ENCODE measurements around the gene DDO. TPM values are rescaled to one million over a fixed set of nuclear protein-coding genes. Genes with fewer than 3 reads are reported as not detected.

The DDO gene
- total and polyA plus RNA-seq, 2 of the 4 experiments (the other 2 are of a cell fraction) = 0.15 to 0.18 TPM

- no peak overlapping the region for H3K9ac ChIP-seq (ENCODE audit: low read depth, low read length)
- dilution Hi-C loops (cut with HindIII; ENCODE audit: low sequenced_read_pairs, unreplicated experiment) = no loop called here
- H2AK5ac ChIP-seq (ENCODE audit: low read depth, low read length) = no peak overlapping the region
- no peaks in the 10 kb centered on the region for H3K36me3 ChIP-seq (ENCODE audit: control insufficient read depth, insufficient read depth, low read length)
- BruUV-seq (replicated peaks) = no TSS peak
- no peak overlapping the region for H3K4ac ChIP-seq (ENCODE audit: low read depth, low read length)
- no peak overlapping the region for H3K4me3 ChIP-seq (ENCODE audit: insufficient read depth, low read depth, low read length)
- intact Hi-C loops (cut with micrococcal nuclease) = loop anchor here (5.0 kb wide), 1 partner anchor 160 kb away; the partner anchor contains the start of gene CDC40
- H3K23ac ChIP-seq (ENCODE audit: low read depth, low read length) = no peak overlapping the region
- no peak overlapping the region for H3K56ac ChIP-seq (ENCODE audit: extremely low read depth, insufficient read depth, low read length)
- no peak overlapping the region for H2BK5ac ChIP-seq (ENCODE audit: low read depth, low read length, poor library complexity, severe bottlenecking)
- peaks cover 6% of the 10 kb centered on the region; the same call in 1 of the 2 replicates for H3K27me3 ChIP-seq (ENCODE audit: control insufficient read depth, insufficient read depth, low read length)
- WGBS, 2 experiments (ENCODE audit: extremely low coverage in 2 of 2, insufficient read length in 1 of 2) = 100% methylated on average over 1 of the region's 3 CpGs; no CpG with 5 or more reads in 1 of the 2 experiments
- no peak overlapping the region for H3K14ac ChIP-seq (replicated peaks; ENCODE audit: low read depth, low read length)
- H2BK120ac ChIP-seq (ENCODE audit: low read depth, low read length) = no peak overlapping the region
- CTCF ChIA-PET = interaction anchor here (0.7 kb wide), 1 partner anchor 1421 kb away, joined by 3 read pairs; no protein-coding TSS in a partner anchor
- H2BK20ac ChIP-seq (ENCODE audit: low read depth, low read length) = no peak overlapping the region
- H3K4me2 ChIP-seq (ENCODE audit: low read depth, low read length) = no peak overlapping the region
- H2AFZ ChIP-seq (replicated peaks; ENCODE audit: low read length, poor library complexity) = no peak overlapping the region
- TF ChIP-seq MAZ (IDR thresholded peaks at IDR 0.05; ENCODE audit: borderline replicate concordance, low read depth, low read length) (no peak), MAFK (IDR thresholded peaks at IDR 0.05; ENCODE audit: low read depth, low read length) (no peak), RFX5 (IDR thresholded peaks at IDR 0.05; ENCODE audit: low read depth, low read length) (no peak), ELK1 (IDR thresholded peaks at IDR 0.05; ENCODE audit: borderline replicate concordance, low read depth, low read length) (no peak), RCOR1 (IDR thresholded peaks at IDR 0.05; ENCODE audit: insufficient replicate concordance, low read length) (no peak), USF2 (IDR thresholded peaks at IDR 0.05; ENCODE audit: low read depth, low read length) (no peak), CEBPB (IDR thresholded peaks at IDR 0.05; ENCODE audit: low read depth, low read length) (no peak), CHD1 (IDR thresholded peaks at IDR 0.05; ENCODE audit: low read depth, low read length) (no peak), RAD21 (IDR thresholded peaks at IDR 0.05; ENCODE audit: low read length) (no peak), NFE2L2 (IDR thresholded peaks at IDR 0.05; ENCODE audit: low read depth, low read length) (no peak), FOS (IDR thresholded peaks at IDR 0.05; ENCODE audit: low read depth, low read length) (no peak), CTCF (conservative IDR thresholded peaks at IDR 0.05; ENCODE audit: low read depth, low read length) (no peak)
- ATAC-seq (ENCODE audit: low read depth) (no peak), DNase-seq (no peak)
- H4K91ac ChIP-seq (ENCODE audit: insufficient read depth, low read depth, low read length) = no peak overlapping the region
- no peaks in the 10 kb centered on the region for H3K9me1 ChIP-seq (ENCODE audit: insufficient read depth, low read length)
- no peaks in the 10 kb centered on the region for H3K4me1 ChIP-seq (ENCODE audit: control insufficient read depth, insufficient read depth, low read length)
- in situ Hi-C loops (cut with MboI; ENCODE audit: low sequenced_read_pairs) = no loop called here
- no peak overlapping the region for H2BK15ac ChIP-seq (ENCODE audit: low read depth, low read length)
- POLR2A ChIA-PET (ENCODE audit: unreplicated experiment) = no interaction called here
- no peak overlapping the region for H4K5ac ChIP-seq (ENCODE audit: low read depth, low read length)
- H3K18ac ChIP-seq (ENCODE audit: low read depth, low read length) = no peak overlapping the region
- no peaks in the 10 kb centered on the region for H4K20me1 ChIP-seq (ENCODE audit: insufficient read depth, low read length)
- no peak overlapping the region for H4K8ac ChIP-seq (ENCODE audit: low read depth in 2 of 2, low read length in 2 of 2)
- no peak overlapping the region for H2AK9ac ChIP-seq (replicated peaks; ENCODE audit: low read depth, low read length, poor library complexity)
- no peak overlapping the region for H3K27ac ChIP-seq (ENCODE audit: insufficient read depth, low read length)
- no peaks in the 10 kb centered on the region for H3K9me3 ChIP-seq (ENCODE audit: control insufficient read depth, insufficient read depth, low read length)
- no peaks in the 10 kb centered on the region for H3K79me1 ChIP-seq (ENCODE audit: low read depth in 1 of 2, low read length in 2 of 2)
Observed at GRCh38 chr6:110342759-110343158, 72.6 kb downstream of the DDO start.
